Stimulated activated naive CD4-positive, alpha-beta T cell (primary cell): ENCODE results near the gene SHLD2.
"Not testable (repeated sequence)": the region's sequence is repeated elsewhere in the genome, so short reads cannot be mapped to it uniquely, and the experiment has no call there.

Experiments
- DNase-seq, 6 experiments: peaks; one replicate each; lab custom pipeline; 2025; lab: John Stamatoyannopoulos, UW

The SHLD2 gene

GRCh38 chr10:87094373-87095235, at the start of gene SHLD2, which contains the start of gene GLUD1:
SHLD2 (plus strand) TSS chr10:87095206; CDS start chr10:87151355, 56,149 bp downstream.
GLUD1 (minus strand) TSS chr10:87094843; CDS start chr10:87094769, 74 bp downstream.
- peak; percentile 77 to 94 (median 84) for DNase-seq

- DNase-seq = no peak
Observed at GRCh38 chr10:87045434-87045938, 49.5 kb upstream of the SHLD2 start.

- no peak for DNase-seq
Observed at GRCh38 chr10:87053111-87053510, 41.9 kb upstream of the SHLD2 start.

GRCh38 chr10:87053577-87054181, 41.3 kb upstream of the SHLD2 start:
- no peak for DNase-seq

- DNase-seq = no peak
Observed at GRCh38 chr10:87054373-87055295, 40.4 kb upstream of the SHLD2 start.

GRCh38 chr10:87058171-87058570, 36.8 kb upstream of the SHLD2 start:
- DNase-seq = no peak

- no peak for DNase-seq
Observed at GRCh38 chr10:87059401-87059800, 35.6 kb upstream of the SHLD2 start.

- no peak for DNase-seq
Observed at GRCh38 chr10:87060280-87060928, 34.6 kb upstream of the SHLD2 start.

- no peak for DNase-seq
Observed at GRCh38 chr10:87064651-87065050, 30.4 kb upstream of the SHLD2 start.

- DNase-seq = no peak
Observed at GRCh38 chr10:87066178-87066577, 28.8 kb upstream of the SHLD2 start.

GRCh38 chr10:87066865-87067264, 28.1 kb upstream of the SHLD2 start:
- DNase-seq = no peak

GRCh38 chr10:87068281-87068680, 26.7 kb upstream of the SHLD2 start:
- no peak for DNase-seq

- DNase-seq = no peak
Observed at GRCh38 chr10:87072449-87072848, 22.6 kb upstream of the SHLD2 start.

GRCh38 chr10:87076421-87076820, 18.6 kb upstream of the SHLD2 start:
- DNase-seq = not testable (repeated sequence)

- DNase-seq = no peak
Observed at GRCh38 chr10:87079106-87079836, 15.7 kb upstream of the SHLD2 start.

- DNase-seq = not testable (repeated sequence)
Observed at GRCh38 chr10:87080621-87081020, 14.4 kb upstream of the SHLD2 start.

GRCh38 chr10:87081574-87081973, 13.4 kb upstream of the SHLD2 start:
- DNase-seq = not testable (repeated sequence)

- not testable (repeated sequence) for DNase-seq
Observed at GRCh38 chr10:87082219-87082618, 12.8 kb upstream of the SHLD2 start.

GRCh38 chr10:87083576-87084290, 11.3 kb upstream of the SHLD2 start:
- not testable (repeated sequence) for DNase-seq

GRCh38 chr10:87084291-87084782, 10.7 kb upstream of the SHLD2 start:
- peak in 3 of 6 experiments; percentile 13 to 48 (median 43) for DNase-seq
